ENCODE measurements around the gene ZNF407. TPM values are rescaled to one million over a fixed set of nuclear protein-coding genes. Genes with fewer than 3 reads are reported as not detected.

ZNF407 gene
- total and polyA plus RNA-seq, 2 of the 13 experiments (the other 11 are each of a cell fraction or from before 2014, with no cell fraction given): 2.3 to 8.7 TPM

DNA sequence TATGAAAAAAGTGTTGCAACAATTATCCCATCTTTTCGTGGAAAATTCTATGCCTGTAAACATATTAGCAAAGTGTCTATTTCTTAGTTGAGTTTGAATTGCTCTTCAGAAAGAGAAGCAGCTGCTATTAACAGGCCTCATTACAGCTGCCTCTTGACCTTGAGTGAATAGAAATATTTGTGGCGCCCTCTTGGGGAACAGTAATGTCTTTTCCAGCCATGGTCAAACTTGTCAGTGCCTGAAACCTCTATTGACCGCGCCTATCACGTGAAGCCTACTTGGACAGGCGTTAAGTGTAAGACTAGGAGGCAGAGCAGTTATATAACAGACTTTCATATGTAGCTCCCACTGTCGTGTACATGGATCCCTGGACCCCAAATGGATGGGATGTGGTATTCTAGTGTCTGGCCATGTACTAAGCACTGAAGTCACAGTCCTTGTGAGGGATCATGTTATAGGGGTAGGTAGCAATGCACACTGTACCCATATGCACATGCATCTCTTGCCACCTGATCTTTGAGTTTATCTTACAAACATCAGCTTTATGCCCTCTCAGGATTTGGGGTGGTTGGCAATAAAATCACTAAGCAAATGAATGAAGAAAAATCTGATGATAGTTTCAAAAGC is 366.3 kb downstream of the ZNF407 start:
- CTCF ChIA-PET (ENCODE audit: low intra/inter-chr PET ratio, low total read pairs): interaction anchor here (0.8 to 1.2 kb wide), 2 partner anchors 67 to 306 kb away, joined by 3 to 4 read pairs; no protein-coding TSS in a partner anchor
- intact Hi-C loops (cut with micrococcal nuclease; ENCODE audit: unreplicated experiment): loop anchor here (1.0 kb wide), 1 partner anchor 307 kb away; no protein-coding TSS in a partner anchor
- peak; percentile 48 for DNase-seq (ENCODE audit: low spot score)

More for the DNA sequence above, 366.3 kb downstream of the ZNF407 start:
- no peaks in the 10 kb centered on the region for H3K27me3 ChIP-seq (ENCODE audit: control insufficient read depth in 1 of 2, insufficient read depth in 2 of 2, low read length in 2 of 2)
- H4K20me1 ChIP-seq (ENCODE audit: insufficient read depth, low read length): no peaks in the 10 kb centered on the region
- TF ChIP-seq, protein P1, sequence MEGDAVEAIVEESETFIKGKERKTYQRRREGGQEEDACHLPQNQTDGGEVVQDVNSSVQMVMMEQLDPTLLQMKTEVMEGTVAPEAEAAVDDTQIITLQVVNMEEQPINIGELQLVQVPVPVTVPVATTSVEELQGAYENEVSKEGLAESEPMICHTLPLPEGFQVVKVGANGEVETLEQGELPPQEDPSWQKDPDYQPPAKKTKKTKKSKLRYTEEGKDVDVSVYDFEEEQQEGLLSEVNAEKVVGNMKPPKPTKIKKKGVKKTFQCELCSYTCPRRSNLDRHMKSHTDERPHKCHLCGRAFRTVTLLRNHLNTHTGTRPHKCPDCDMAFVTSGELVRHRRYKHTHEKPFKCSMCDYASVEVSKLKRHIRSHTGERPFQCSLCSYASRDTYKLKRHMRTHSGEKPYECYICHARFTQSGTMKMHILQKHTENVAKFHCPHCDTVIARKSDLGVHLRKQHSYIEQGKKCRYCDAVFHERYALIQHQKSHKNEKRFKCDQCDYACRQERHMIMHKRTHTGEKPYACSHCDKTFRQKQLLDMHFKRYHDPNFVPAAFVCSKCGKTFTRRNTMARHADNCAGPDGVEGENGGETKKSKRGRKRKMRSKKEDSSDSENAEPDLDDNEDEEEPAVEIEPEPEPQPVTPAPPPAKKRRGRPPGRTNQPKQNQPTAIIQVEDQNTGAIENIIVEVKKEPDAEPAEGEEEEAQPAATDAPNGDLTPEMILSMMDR (CRISPR knock-in tag; IDR thresholded peaks at IDR 0.05): peak; percentile 51
- TF ChIP-seq CREB3 (CRISPR knock-in tag; IDR thresholded peaks at IDR 0.05) (no peak), ZBTB33 (CRISPR knock-in tag; IDR thresholded peaks at IDR 0.05) (peak; percentile 91), STAG1 (CRISPR knock-in tag; IDR thresholded peaks at IDR 0.05) (peak; percentile 73), U2AF1 (optimal IDR thresholded peaks at IDR 0.05; ENCODE audit: low read depth, low read length) (no peak)
- TF ChIP-seq, protein P2, sequence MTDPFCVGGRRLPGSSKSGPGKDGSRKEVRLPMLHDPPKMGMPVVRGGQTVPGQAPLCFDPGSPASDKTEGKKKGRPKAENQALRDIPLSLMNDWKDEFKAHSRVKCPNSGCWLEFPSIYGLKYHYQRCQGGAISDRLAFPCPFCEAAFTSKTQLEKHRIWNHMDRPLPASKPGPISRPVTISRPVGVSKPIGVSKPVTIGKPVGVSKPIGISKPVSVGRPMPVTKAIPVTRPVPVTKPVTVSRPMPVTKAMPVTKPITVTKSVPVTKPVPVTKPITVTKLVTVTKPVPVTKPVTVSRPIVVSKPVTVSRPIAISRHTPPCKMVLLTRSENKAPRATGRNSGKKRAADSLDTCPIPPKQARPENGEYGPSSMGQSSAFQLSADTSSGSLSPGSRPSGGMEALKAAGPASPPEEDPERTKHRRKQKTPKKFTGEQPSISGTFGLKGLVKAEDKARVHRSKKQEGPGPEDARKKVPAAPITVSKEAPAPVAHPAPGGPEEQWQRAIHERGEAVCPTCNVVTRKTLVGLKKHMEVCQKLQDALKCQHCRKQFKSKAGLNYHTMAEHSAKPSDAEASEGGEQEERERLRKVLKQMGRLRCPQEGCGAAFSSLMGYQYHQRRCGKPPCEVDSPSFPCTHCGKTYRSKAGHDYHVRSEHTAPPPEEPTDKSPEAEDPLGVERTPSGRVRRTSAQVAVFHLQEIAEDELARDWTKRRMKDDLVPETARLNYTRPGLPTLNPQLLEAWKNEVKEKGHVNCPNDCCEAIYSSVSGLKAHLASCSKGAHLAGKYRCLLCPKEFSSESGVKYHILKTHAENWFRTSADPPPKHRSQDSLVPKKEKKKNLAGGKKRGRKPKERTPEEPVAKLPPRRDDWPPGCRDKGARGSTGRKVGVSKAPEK (CRISPR knock-in tag; IDR thresholded peaks at IDR 0.05; ENCODE audit: borderline replicate concordance): no peak
- no peaks in the 10 kb centered on the region for H3K9me3 ChIP-seq (ENCODE audit: low read length)
- no peaks in the 10 kb centered on the region for H3K79me2 ChIP-seq (ENCODE audit: insufficient read depth, low read length)
- POLR2A ChIA-PET: no interaction called here
- H3K4me1 ChIP-seq (ENCODE audit: insufficient read depth, low read length): no peaks in the 10 kb centered on the region
- no peak overlapping the region for H3K27ac ChIP-seq (ENCODE audit: extremely low read length, insufficient read depth, low read length)
- no peaks in the 10 kb centered on the region for H3K36me3 ChIP-seq (replicated peaks in 1 of 2; ENCODE audit: control insufficient read depth in 1 of 2, insufficient read depth in 2 of 2, low read length in 2 of 2)
- no peak for FAIRE-seq
- H3K4me2 ChIP-seq (ENCODE audit: low read depth, low read length): no peak overlapping the region
- ATAC-seq: peak; percentile 65
- no peak overlapping the region for H3K4me3 ChIP-seq (replicated peaks in 1 of 3; ENCODE audit: insufficient read depth in 1 of 3, low read depth in 2 of 3, low read length in 3 of 3)
- H3K9ac ChIP-seq (ENCODE audit: insufficient read depth, low read depth, low read length): no peak overlapping the region
- 50% methylated on average over 7 of the region's 7 CpGs for WGBS (ENCODE audit: low lambda C conversion rate)
- in situ Hi-C loops (cut with HindIII; ENCODE audit: extremely low pct_ligation_motif_present, low pct_unique_long_range_greater_than_20kb): loop anchor here (10.0 kb wide), 1 partner anchor 299 kb away; no protein-coding TSS in a partner anchor
- no peak overlapping the region for H2AFZ ChIP-seq (ENCODE audit: low read length)
- no TSS peak for BruUV-seq (replicated peaks)
